ENCODE measurements around the gene OR5K1. TPM values are rescaled to one million over a fixed set of nuclear protein-coding genes. Genes with fewer than 3 reads are reported as not detected.

OR5K1 gene
- total and polyA plus RNA-seq, 2 of the 8 experiments (the other 6 are each of a cell fraction or from before 2014, with no cell fraction given), result not detected

DNA sequence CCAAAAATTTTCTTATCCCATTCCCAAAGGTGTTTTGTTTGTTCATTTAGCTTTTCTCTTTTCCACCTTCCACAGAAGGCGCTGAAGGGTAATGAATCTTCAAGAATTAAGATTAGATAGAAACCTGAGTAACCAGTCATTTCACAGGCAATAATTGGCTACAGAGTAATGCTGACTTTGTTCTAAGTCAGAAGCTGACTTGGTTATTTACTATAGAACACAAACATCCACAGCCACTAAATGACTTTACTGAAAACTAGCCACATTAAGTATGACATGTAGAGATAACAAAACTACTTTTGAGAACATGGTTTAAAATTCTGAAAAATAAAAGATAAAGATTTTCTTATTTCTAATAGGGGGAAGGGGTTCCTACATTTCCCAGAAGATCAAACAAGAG lies 51.9 kb downstream of the OR5K1 start:
- H2AFZ ChIP-seq (ENCODE audit: low read length), result no peak overlapping the region
- H2BK5ac ChIP-seq (ENCODE audit: low read depth, low read length), result no peak overlapping the region
- no peak overlapping the region for H3K56ac ChIP-seq (replicated peaks; ENCODE audit: insufficient read length, low read depth, low read length)
- no peak for FAIRE-seq
- no peak overlapping the region for H3K14ac ChIP-seq (ENCODE audit: insufficient read length)
- CTCF ChIA-PET (ENCODE audit: partially characterized antibody), result no interaction called here
- H4K20me1 ChIP-seq (replicated peaks in 1 of 2; ENCODE audit: control insufficient read depth in 1 of 2, insufficient read depth in 2 of 2, low read length in 2 of 2), result no peaks in the 10 kb centered on the region
- H3K4me2 ChIP-seq (ENCODE audit: insufficient read depth in 1 of 2, low read depth in 2 of 2, low read length in 2 of 2), result no peak overlapping the region
- no peaks in the 10 kb centered on the region for H3K9me3 ChIP-seq (ENCODE audit: insufficient read depth in 2 of 2, low read depth in 1 of 2, low read length in 1 of 2)
- H2BK20ac ChIP-seq (ENCODE audit: low read length), result no peak overlapping the region
- H4K8ac ChIP-seq (ENCODE audit: extremely low read depth, insufficient read depth, low read length), result no peak overlapping the region
- 95% methylated on average over 1 of the region's 1 CpG; no CpG with 5 or more reads in 1 of the 2 experiments for WGBS, 2 experiments (ENCODE audit: extremely low coverage in 1 of 2, insufficient coverage in 1 of 2, insufficient read length in 1 of 2, insufficient replicate concordance in 2 of 2, low coverage in 1 of 2, low lambda C conversion rate in 2 of 2, missing lambda C conversion rate in 1 of 2)
- no peak overlapping the region for H2BK12ac ChIP-seq (ENCODE audit: low read depth, low read length)
- no peak overlapping the region for H3K4me3 ChIP-seq (ENCODE audit: extremely low read depth in 1 of 4, insufficient read depth in 2 of 4, low read depth in 3 of 4, low read length in 4 of 4)
- peaks cover 3 to 31% (median 14%) of the 10 kb centered on the region in 4 experiments; a peak in 5 of 8 replicates for H3K36me3 ChIP-seq (ENCODE audit: control insufficient read depth in 2 of 4, insufficient read depth in 4 of 4, low read length in 3 of 4)
- no peak for DNase-seq (ENCODE audit: low read depth in 1 of 2, low spot score in 2 of 2)
- H3K79me1 ChIP-seq (ENCODE audit: low read depth, low read length), result peaks cover 3% of the 10 kb centered on the region
- no peak overlapping the region for H3K27ac ChIP-seq (ENCODE audit: low read depth, low read length)
- H3K18ac ChIP-seq (ENCODE audit: extremely low read depth, low read length), result no peak overlapping the region
- POLR2A ChIA-PET (ENCODE audit: partially characterized antibody), result interaction anchor here (1.1 kb wide), 1 partner anchor 9 kb away, joined by 3 read pairs; no protein-coding TSS in a partner anchor
- no peak overlapping the region for H4K91ac ChIP-seq (replicated peaks; ENCODE audit: insufficient read length, low read length)
- H3K27me3 ChIP-seq (replicated peaks in 1 of 4; ENCODE audit: control insufficient read depth in 3 of 4, extremely low read depth in 1 of 4, insufficient read depth in 3 of 4, low read length in 3 of 4), result no peaks in the 10 kb centered on the region
- no peak for TF ChIP-seq RAD21 (IDR thresholded peaks at IDR 0.05 in 1 of 2, conservative IDR thresholded peaks at IDR 0.05 in 1 of 2; ENCODE audit: low read depth in 2 of 2, low read length in 2 of 2)
- TF ChIP-seq SP2 (IDR thresholded peaks at IDR 0.05; ENCODE audit: low read length), result no peak
- no peak for TF ChIP-seq HDAC2 (IDR thresholded peaks at IDR 0.05; ENCODE audit: borderline replicate concordance in 1 of 2, low read depth in 2 of 2, low read length in 2 of 2)
- TF ChIP-seq, protein P1, sequence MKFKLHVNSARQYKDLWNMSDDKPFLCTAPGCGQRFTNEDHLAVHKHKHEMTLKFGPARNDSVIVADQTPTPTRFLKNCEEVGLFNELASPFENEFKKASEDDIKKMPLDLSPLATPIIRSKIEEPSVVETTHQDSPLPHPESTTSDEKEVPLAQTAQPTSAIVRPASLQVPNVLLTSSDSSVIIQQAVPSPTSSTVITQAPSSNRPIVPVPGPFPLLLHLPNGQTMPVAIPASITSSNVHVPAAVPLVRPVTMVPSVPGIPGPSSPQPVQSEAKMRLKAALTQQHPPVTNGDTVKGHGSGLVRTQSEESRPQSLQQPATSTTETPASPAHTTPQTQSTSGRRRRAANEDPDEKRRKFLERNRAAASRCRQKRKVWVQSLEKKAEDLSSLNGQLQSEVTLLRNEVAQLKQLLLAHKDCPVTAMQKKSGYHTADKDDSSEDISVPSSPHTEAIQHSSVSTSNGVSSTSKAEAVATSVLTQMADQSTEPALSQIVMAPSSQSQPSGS (IDR thresholded peaks at IDR 0.05; ENCODE audit: low read length), result no peak
- TF ChIP-seq POLR2A (IDR thresholded peaks at IDR 0.05; ENCODE audit: control extremely low read depth in 1 of 2, low read depth in 2 of 2, low read length in 2 of 2), result no peak
- no peak for TF ChIP-seq BACH1 (IDR thresholded peaks at IDR 0.05; ENCODE audit: low read length)
- no peak for TF ChIP-seq CBX5 (IDR thresholded peaks at IDR 0.05; ENCODE audit: low read depth, low read length)
- no peak overlapping the region for H3K4ac ChIP-seq (replicated peaks; ENCODE audit: insufficient read length, low read depth, low read length)
- H4K5ac ChIP-seq (ENCODE audit: insufficient read length, low read depth, low read length), result no peak overlapping the region
- no peak overlapping the region for H2BK15ac ChIP-seq (ENCODE audit: low read length)
- no peak overlapping the region for H3K9ac ChIP-seq (replicated peaks in 1 of 4; ENCODE audit: extremely low read depth in 1 of 4, low read depth in 3 of 4, low read length in 3 of 4)
- no peak overlapping the region for H2BK120ac ChIP-seq (replicated peaks; ENCODE audit: low read depth, low read length)
- H3K79me2 ChIP-seq (ENCODE audit: control insufficient read depth in 1 of 2, insufficient read depth in 2 of 2, low read length in 2 of 2), result peaks cover 0 to 16% of the 10 kb centered on the region in 2 experiments; a peak in 3 of 4 replicates
- H2AK5ac ChIP-seq (ENCODE audit: low read depth, low read length), result no peak overlapping the region
- peaks cover 0 to 2% (median 0%) of the 10 kb centered on the region in 4 experiments; a peak in 1 of 7 replicates for H3K4me1 ChIP-seq (replicated peaks in 1 of 4; ENCODE audit: control insufficient read depth in 3 of 4, insufficient read depth in 4 of 4, low read length in 3 of 4)
- H3K23ac ChIP-seq (ENCODE audit: insufficient read length), result no peak overlapping the region
- no peaks in the 10 kb centered on the region for H3K23me2 ChIP-seq (ENCODE audit: low read depth, low read length)

Data from H1 (cell line).